HG02571 (cell line): ENCODE results near the gene OR51F2.
"Not testable (repeated sequence)": the region's sequence is repeated elsewhere in the genome, so short reads cannot be mapped to it uniquely, and the experiment has no call there.

ENCODE experiments used
- ATAC-seq: cut with Tn5 transposase; IDR thresholded peaks from one replicate; pipeline ENCODE4 v1.9.1; 2021; ENCODE audit warnings: mild to moderate bottlenecking, moderate library complexity; ENCODE audit not compliant: unreplicated experiment

OR51F2 gene, protein sequence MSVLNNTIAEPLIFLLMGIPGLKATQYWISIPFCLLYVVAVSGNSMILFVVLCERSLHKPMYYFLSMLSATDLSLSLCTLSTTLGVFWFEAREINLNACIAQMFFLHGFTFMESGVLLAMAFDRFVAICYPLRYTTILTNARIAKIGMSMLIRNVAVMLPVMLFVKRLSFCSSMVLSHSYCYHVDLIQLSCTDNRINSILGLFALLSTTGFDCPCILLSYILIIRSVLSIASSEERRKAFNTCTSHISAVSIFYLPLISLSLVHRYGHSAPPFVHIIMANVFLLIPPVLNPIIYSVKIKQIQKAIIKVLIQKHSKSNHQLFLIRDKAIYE

GRCh38 chr11:4821021-4821420, at the start of gene OR51F2:
Gene OR51F2, plus strand, starts transcription at chr11:4821321. Its CDS starts 101 bp downstream, at chr11:4821422.
- no peak for ATAC-seq

GRCh38 chr11:4782454-4782853, 38.7 kb upstream of the OR51F2 start:
- no peak for ATAC-seq

- ATAC-seq, result no peak
Measured at GRCh38 chr11:4797206-4797605, 23.9 kb upstream of the OR51F2 start.

GRCh38 chr11:4798427-4799183, 22.5 kb upstream of the OR51F2 start:
- ATAC-seq, result no peak

DNA sequence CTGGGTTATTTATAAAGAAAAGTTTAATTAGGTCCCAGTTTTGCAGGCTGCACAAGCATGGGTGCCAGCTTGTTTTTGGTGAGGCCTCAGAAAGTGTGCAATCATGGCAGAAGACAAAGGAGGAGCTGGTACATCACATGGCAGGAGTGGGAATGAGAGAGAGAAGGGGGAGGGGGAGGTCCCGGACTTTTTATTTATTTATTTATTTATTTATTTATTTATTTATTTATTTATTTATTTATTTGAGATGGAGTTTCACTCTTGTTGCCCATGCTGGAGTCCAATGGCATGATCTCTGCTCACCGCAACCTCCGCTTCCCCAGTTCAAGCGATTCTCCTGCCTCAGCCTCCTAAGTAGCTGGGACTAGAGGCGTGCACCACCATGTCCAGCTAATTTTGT, 19.8 kb upstream of the OR51F2 start:
- not testable (repeated sequence) for ATAC-seq

GRCh38 chr11:4804280-4804679, 16.8 kb upstream of the OR51F2 start, which contains the start of gene OR52R1:
Gene OR52R1, minus strand, starts transcription at chr11:4804380. Its CDS starts 0 bp downstream, at chr11:4804380.
- ATAC-seq, result no peak

DNA sequence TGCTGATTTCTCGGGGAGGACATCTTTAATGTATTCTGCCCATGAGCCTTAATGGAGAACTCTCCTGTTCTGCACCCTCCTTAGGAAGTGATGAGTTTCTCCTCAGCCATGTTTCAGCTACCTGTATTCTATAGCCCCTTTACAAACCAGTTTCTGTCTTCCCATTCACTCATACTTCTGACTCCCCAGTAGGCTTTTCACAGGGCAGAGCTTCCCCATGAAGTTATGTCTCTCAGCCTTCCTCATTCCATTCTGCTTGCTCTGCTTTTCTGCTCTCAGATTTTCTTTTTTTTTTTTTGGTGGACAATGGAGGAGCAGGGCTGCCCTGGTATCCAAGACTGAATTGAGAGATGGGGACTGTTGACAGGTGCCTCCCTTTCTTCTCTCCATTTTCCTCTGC, 12.6 kb upstream of the OR51F2 start:
- ATAC-seq, result no peak

- ATAC-seq, result no peak
Measured at GRCh38 chr11:4809246-4809645, 11.9 kb upstream of the OR51F2 start.

- no peak for ATAC-seq
Measured at GRCh38 chr11:4825132-4825531, 4.0 kb downstream of the OR51F2 start.

DNA sequence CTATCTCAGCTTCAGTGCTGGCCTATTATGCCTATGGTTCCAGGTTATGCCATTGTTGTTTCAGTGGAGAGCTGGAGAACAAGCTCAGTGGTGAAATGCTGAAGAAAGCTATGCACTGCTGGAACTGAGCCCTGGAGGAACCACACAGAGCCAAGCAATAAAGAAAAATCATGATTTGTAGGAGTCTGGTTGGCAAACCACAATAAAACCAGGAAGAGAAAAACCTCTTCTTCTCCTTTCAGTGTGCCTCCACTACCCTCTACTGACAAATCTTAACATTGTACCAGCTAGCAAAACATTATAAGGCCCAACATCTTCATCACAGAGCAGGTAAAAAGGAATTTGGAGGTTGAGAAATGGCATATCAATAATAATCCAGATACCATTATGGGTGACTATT, 5.3 kb downstream of the OR51F2 start:
- no peak for ATAC-seq

DNA sequence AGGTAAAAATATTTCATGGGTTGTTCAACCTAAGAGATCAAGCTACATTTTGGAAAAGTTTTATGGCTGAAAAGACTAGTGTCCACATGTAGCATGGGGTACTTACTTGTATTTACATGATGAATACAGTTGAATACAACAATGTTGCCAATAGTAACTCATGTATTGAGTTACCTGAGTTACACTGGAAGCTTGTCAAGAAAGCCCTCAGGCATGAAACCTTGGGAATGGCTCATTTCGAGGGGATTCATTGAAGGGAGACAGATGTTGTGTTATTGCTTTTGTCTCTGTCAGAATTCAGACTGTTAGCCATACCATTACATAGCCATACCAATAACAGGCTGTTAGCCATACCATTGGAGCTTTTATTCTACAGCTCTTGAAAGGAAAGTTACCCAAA, 9.2 kb downstream of the OR51F2 start:
- ATAC-seq, result no peak

GRCh38 chr11:4830909-4831308, 9.8 kb downstream of the OR51F2 start:
- ATAC-seq, result no peak

GRCh38 chr11:4839851-4840549, 18.9 kb downstream of the OR51F2 start:
- no peak for ATAC-seq

DNA sequence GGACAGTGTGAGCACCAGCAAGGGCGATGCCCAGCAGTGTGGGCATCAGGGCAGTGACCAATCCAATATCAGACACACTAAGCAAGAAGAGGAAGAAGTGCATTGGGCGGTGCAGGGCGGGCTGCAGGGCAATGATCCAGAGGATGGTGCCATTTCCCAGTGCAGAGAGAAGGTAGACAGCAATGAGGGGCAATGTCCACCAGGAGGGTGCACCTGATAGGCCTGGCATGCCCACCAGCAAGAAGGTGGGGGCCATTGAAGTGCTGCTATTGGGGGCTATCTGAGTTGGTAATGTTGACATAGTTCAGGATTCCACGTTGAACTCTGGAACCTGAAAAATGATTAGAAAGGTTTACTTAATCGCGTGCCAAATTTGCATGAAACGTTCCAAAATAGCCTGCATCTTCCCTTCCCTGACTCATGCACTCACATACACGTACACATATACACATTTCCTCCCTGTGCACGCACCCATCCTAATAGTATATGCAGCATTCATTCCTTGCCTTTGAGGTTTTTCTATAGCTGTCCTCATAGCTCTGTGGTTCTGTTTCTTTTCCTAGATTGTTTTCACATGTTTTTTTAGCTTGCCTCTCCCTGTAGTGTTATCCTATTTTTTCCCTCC, 27.9 kb downstream of the OR51F2 start, which contains the start of gene OR51S1:
OR51S1 (minus strand) TSS at position 301 of the 625 bp plus-strand sequence; CDS start at position 301, 0 bp downstream.
- no peak for ATAC-seq

GRCh38 chr11:4851033-4851432, 29.9 kb downstream of the OR51F2 start:
- ATAC-seq, result no peak

- not testable (repeated sequence) for ATAC-seq
Measured at GRCh38 chr11:4854286-4854685, 33.2 kb downstream of the OR51F2 start.

DNA sequence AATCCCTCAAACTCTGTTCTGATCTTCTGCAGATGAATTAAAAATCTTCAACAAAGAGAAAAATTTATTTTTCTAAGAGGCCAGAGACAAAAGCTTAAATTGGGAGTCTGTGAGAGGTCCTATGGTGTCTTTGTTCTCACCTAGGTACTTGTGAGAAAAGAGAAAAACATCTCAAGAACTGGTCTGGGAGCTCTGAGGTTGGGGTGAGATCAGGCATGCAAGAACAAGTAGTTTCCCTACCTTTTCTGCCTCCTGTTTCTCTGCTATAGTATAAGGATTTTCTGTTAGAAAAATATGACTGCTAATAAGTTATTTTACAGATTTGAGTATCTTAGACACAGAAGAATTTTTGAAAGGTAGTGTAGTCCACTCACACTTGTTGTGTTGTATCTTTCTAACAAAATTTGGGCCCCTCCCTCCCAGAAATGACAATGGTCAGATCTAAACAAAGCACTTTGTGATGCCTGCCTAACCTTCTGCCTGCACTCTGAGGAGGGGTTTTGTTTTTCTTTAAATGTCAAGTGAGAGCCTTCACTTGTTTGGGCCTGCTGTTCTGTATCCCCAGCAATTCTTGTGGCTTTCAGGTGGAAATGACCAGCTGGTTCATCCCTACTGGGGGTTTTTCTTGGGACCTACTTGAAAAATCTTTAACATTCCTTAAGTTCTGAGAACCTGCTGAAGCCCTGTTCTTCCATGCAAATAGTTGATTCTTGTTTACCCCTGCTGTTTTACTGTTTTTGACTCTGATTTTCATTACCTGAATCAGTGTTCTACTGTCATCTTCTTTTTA, 41.5 kb downstream of the OR51F2 start:
- no peak for ATAC-seq

- ATAC-seq, result no peak
Measured at GRCh38 chr11:4863876-4864275, 42.8 kb downstream of the OR51F2 start.

GRCh38 chr11:4865855-4866254, 44.7 kb downstream of the OR51F2 start:
- ATAC-seq, result no peak
